Measurements from ENCODE around the gene UNC45A.

The UNC45A gene

DNA sequence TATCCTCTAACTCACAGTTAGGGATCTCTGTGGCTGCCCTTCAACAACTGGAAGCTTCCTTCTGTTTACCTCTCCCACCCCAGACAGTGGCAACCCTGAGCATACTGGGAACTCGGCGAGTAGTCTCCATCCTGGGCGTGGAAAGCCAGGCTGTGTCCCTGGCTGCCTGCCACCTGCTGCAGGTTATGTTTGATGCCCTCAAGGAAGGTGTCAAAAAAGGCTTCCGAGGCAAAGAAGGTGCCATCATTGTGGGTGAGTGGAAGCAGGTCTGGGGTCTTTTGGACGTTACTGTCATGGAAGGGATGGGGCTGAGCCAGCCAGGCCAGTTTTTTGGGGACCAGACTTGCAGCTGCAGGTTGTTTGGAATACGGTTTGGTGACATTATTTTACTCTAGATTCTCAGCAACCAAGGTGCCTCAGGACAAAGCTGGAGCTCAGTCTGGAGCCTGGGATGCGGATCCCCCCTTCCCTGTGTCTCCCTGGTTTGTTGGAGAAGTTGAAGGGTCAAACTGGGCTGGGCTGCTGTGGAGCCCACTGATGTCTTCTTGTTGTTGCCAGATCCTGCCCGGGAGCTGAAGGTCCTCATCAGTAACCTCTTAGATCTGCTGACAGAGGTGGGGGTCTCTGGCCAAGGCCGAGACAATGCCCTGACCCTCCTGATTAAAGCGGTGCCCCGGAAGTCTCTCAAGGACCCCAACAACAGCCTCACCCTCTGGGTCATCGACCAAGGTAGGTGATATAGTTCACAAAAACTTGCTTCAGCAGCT lies 7.5 kb downstream of the UNC45A start:
- Histone ChIP-seq H3K4me1 (ENCODE audit: control insufficient read depth, insufficient read depth, low read length) (no peaks in the 10 kb centered on the region), H3K27ac (ENCODE audit: extremely low read depth, low read depth, low read length) (no peak overlapping the region), H3K9me3 (ENCODE audit: control insufficient read depth, insufficient read depth, low read depth, low read length) (no peaks in the 10 kb centered on the region), H3K36me3 (ENCODE audit: control insufficient read depth in 2 of 2, insufficient read depth in 1 of 2, low read length in 2 of 2) (peaks cover 68 to 89% of the 10 kb centered on the region in 2 experiments), H3K4me3 (ENCODE audit: low read depth, low read length) (no peak overlapping the region)
- TF ChIP-seq TRIM28 (IDR thresholded peaks at IDR 0.05; ENCODE audit: borderline replicate concordance, low read length) (no peak), FEZF1 (tag by site-specific recombination; IDR thresholded peaks at IDR 0.05) (no peak)
- TF ChIP-seq, protein P1, sequence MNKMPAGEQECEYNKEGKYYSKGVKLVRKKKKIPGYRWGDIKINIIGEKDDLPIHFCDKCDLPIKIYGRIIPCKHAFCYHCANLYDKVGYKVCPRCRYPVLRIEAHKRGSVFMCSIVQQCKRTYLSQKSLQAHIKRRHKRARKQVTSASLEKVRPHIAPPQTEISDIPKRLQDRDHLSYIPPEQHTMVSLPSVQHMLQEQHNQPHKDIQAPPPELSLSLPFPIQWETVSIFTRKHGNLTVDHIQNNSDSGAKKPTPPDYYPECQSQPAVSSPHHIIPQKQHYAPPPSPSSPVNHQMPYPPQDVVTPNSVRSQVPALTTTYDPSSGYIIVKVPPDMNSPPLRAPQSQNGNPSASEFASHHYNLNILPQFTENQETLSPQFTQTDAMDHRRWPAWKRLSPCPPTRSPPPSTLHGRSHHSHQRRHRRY (tag by site-specific recombination; IDR thresholded peaks at IDR 0.05), result no peak
- TF ChIP-seq, protein P2, sequence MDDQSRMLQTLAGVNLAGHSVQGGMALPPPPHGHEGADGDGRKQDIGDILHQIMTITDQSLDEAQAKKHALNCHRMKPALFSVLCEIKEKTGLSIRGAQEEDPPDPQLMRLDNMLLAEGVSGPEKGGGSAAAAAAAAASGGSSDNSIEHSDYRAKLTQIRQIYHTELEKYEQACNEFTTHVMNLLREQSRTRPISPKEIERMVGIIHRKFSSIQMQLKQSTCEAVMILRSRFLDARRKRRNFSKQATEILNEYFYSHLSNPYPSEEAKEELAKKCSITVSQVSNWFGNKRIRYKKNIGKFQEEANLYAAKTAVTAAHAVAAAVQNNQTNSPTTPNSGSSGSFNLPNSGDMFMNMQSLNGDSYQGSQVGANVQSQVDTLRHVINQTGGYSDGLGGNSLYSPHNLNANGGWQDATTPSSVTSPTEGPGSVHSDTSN (CRISPR knock-in tag; IDR thresholded peaks at IDR 0.05), result no peak
- POLR2A ChIA-PET, result interaction anchor here (0.7 to 2.5 kb wide), 5 partner anchors 8 to 53 kb away, joined by 3 to 14 read pairs (median 7); partner anchors contain the start of genes RCCD1 and UNC45A
- CTCF ChIA-PET, result interaction anchor here (0.6 to 5.1 kb wide), 5 partner anchors 9 to 304 kb away, joined by 4 to 60 read pairs (median 6); partner anchors contain the start of genes HDDC3, UNC45A and VPS33B

DNA sequence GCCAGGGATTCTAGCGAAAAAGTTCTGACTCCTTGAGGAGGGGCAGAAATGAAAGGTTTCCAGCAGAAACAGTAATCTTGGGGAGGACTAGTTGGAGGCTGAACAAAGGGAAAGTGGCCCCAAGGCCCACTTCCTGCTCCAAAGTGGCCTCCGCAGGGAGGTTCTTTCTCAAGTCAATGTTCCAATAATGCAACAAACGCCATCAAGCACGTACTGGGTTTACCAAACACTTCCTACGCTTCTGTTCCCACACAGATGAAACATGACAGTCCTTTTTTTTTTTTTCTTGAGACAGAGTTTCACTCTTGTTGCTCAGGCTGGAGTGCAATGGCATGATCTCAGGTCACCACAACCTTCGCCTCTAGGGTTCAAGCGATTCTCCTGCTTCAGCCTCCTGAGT lies 10.0 kb downstream of the UNC45A start:
- ChIA-PET POLR2A (interaction anchor here (1.4 to 2.5 kb wide), 3 partner anchors 9 to 10 kb away, joined by 7 to 10 read pairs (median 8); partner anchors contain the start of genes RCCD1 and UNC45A), CTCF (interaction anchor here (1.2 to 5.1 kb wide), 5 partner anchors 9 to 327 kb away, joined by 3 to 60 read pairs (median 8); partner anchors contain the start of genes HDDC3 and UNC45A)
- no peak for TF ChIP-seq ZNF76 (tag by site-specific recombination; IDR thresholded peaks at IDR 0.05; ENCODE audit: borderline replicate concordance, low read depth)
- TF ChIP-seq ZNF560 (tag by site-specific recombination; IDR thresholded peaks at IDR 0.05; ENCODE audit: borderline replicate concordance), result no peak
- TF ChIP-seq ZNF621 (tag by site-specific recombination; IDR thresholded peaks at IDR 0.05), result no peak
- no peak for TF ChIP-seq ZNF747 (tag by site-specific recombination; IDR thresholded peaks at IDR 0.05)
- no peak for TF ChIP-seq YY1 (tag by site-specific recombination; IDR thresholded peaks at IDR 0.05)
- Histone ChIP-seq H3K27ac (ENCODE audit: extremely low read depth, low read depth, low read length) (no peak overlapping the region), H3K9me3 (ENCODE audit: control insufficient read depth, insufficient read depth, low read depth, low read length) (no peaks in the 10 kb centered on the region), H3K4me1 (ENCODE audit: control insufficient read depth, insufficient read depth, low read length) (no peaks in the 10 kb centered on the region), H3K36me3 (ENCODE audit: control insufficient read depth in 2 of 2, insufficient read depth in 1 of 2, low read length in 2 of 2) (peaks cover 66 to 92% of the 10 kb centered on the region in 2 experiments), H3K4me3 (ENCODE audit: low read depth, low read length) (no peak overlapping the region)

DNA sequence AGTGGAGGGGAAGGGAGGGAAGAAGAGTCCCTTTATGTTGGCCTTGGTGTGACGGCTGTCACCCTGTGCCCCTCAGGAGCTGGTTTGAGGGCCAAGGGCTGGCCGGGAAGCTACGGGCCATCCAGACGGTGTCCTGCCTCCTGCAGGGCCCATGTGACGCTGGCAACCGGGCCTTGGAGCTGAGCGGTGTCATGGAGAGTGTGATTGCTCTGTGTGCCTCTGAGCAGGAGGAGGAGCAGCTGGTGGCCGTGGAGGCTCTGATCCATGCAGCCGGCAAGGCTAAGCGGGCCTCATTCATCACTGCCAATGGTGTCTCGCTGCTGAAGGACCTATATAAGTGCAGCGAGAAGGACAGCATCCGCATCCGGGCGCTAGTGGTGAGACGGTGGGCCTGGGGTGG lies 11.5 kb downstream of the UNC45A start:
- ChIA-PET CTCF (interaction anchor here (0.9 to 4.0 kb wide), 4 partner anchors 10 to 325 kb away, joined by 5 to 16 read pairs (median 6); partner anchors contain the start of genes HDDC3 and UNC45A), POLR2A (interaction anchor here (0.5 to 2.3 kb wide), 7 partner anchors 9 to 1318 kb away, joined by 3 to 17 read pairs (median 5); partner anchors contain the start of genes MAN2A2, PRC1, RCCD1 and UNC45A)
- H3K36me3 ChIP-seq (ENCODE audit: control insufficient read depth in 2 of 2, insufficient read depth in 1 of 2, low read length in 2 of 2), result peaks cover 63 to 92% of the 10 kb centered on the region in 2 experiments

DNA sequence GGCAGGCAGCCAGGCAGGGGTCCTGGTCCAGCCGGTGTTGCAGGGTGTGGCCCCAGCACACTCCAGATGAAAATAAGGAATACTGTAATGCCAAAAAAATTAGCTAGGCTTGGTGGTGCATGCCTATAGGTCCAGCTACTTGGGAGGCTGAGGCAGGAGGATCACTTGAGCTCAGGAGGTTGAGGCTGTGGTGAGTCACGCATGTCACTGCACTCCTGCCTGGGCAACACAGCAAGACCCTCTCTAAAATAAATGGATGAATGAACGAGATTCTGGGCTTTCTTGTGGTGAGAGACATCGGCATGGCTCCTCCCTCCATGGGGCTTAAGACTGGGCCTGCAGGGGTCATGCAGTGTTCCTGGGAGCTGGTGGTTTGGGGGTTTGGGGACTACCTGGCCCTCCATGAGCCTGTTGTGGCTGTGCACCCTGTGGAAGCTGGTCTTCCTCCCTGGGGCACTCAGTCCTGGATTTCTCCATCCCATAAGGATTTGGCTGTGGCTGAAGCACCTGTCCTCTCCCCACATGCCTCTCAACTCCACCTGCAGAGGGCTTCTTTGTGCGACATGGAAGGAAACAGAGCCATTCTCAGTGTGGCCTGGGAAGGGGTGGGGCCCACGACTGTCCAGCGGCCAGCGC lies 12.0 kb downstream of the UNC45A start:
- Histone ChIP-seq H3K36me3 (ENCODE audit: control insufficient read depth in 2 of 2, insufficient read depth in 1 of 2, low read length in 2 of 2) (peaks cover 61 to 94% of the 10 kb centered on the region in 2 experiments), H3K4me1 (ENCODE audit: control insufficient read depth, insufficient read depth, low read length) (no peaks in the 10 kb centered on the region), H3K9me3 (ENCODE audit: control insufficient read depth, insufficient read depth, low read depth, low read length) (no peaks in the 10 kb centered on the region), H3K4me3 (ENCODE audit: low read depth, low read length) (no peak overlapping the region), H3K27ac (ENCODE audit: extremely low read depth, low read depth, low read length) (no peak overlapping the region)
- ChIA-PET POLR2A (interaction anchor here (0.5 to 2.3 kb wide), 7 partner anchors 8 to 50 kb away, joined by 3 to 17 read pairs (median 3); partner anchors contain the start of genes MAN2A2, PRC1, RCCD1 and UNC45A), CTCF (interaction anchor here (1.6 to 4.0 kb wide), 3 partner anchors 10 to 325 kb away, joined by 5 to 16 read pairs (median 8); partner anchors contain the start of gene HDDC3)
- TF ChIP-seq ZNF202 (tag by site-specific recombination; IDR thresholded peaks at IDR 0.05; ENCODE audit: borderline replicate concordance), result no peak
- TF ChIP-seq ZNF121 (tag by site-specific recombination; IDR thresholded peaks at IDR 0.05), result peak; percentile 85
- no peak for TF ChIP-seq ZXDB (tag by site-specific recombination; IDR thresholded peaks at IDR 0.05)
- TF ChIP-seq ZSCAN23 (tag by site-specific recombination; IDR thresholded peaks at IDR 0.05), result no peak
- no peak for TF ChIP-seq ZNF140 (tag by site-specific recombination; IDR thresholded peaks at IDR 0.05)
- no peak for TF ChIP-seq ZNF354C (tag by site-specific recombination; IDR thresholded peaks at IDR 0.05; ENCODE audit: borderline replicate concordance, low read depth)
- TF ChIP-seq ZNF223 (tag by site-specific recombination; IDR thresholded peaks at IDR 0.05), result no peak
- TF ChIP-seq ZNF114 (tag by site-specific recombination; IDR thresholded peaks at IDR 0.05), result no peak
- TF ChIP-seq ZFP69B (tag by site-specific recombination; IDR thresholded peaks at IDR 0.05), result peak; percentile 58; the same call in 1 of the 2 replicates
- no peak for TF ChIP-seq GLI2 (tag by site-specific recombination; IDR thresholded peaks at IDR 0.05; ENCODE audit: borderline replicate concordance, low read depth)
- no peak for TF ChIP-seq ZNF623 (tag by site-specific recombination; IDR thresholded peaks at IDR 0.05)
- no peak for TF ChIP-seq ZNF560 (tag by site-specific recombination; IDR thresholded peaks at IDR 0.05; ENCODE audit: borderline replicate concordance)

More for the DNA sequence above, 11.5 kb downstream of the UNC45A start:
- no peak overlapping the region for H3K4me3 ChIP-seq (ENCODE audit: low read depth, low read length)
- TF ChIP-seq IKZF3 (tag by site-specific recombination; IDR thresholded peaks at IDR 0.05) (no peak), ZNF121 (tag by site-specific recombination; IDR thresholded peaks at IDR 0.05) (no peak), ZNF248 (tag by site-specific recombination; IDR thresholded peaks at IDR 0.05) (no peak), ZBTB17 (tag by site-specific recombination; IDR thresholded peaks at IDR 0.05) (no peak), ZNF792 (tag by site-specific recombination; IDR thresholded peaks at IDR 0.05) (no peak)
- no peaks in the 10 kb centered on the region for H3K9me3 ChIP-seq (ENCODE audit: control insufficient read depth, insufficient read depth, low read depth, low read length)
- no peaks in the 10 kb centered on the region for H3K4me1 ChIP-seq (ENCODE audit: control insufficient read depth, insufficient read depth, low read length)
- no peak overlapping the region for H3K27ac ChIP-seq (ENCODE audit: extremely low read depth, low read depth, low read length)
